ENCODE data around the gene ZP1. TPM values are rescaled to one million over a fixed set of nuclear protein-coding genes. Genes with fewer than 3 reads are reported as not detected.

Gene ZP1
- total RNA-seq, 1 donor from 2014 or later = not detected

- no peak for DNase-seq (ENCODE audit: low read depth, low spot score)
Measured at GRCh38 chr11:60875366-60876167, 8.2 kb downstream of the ZP1 start.

- no peak for DNase-seq (ENCODE audit: low read depth, low spot score)
Measured at GRCh38 chr11:60876168-60876485, 8.8 kb downstream of the ZP1 start.

- no peak for DNase-seq (ENCODE audit: low read depth, low spot score)
Measured at GRCh38 chr11:60878245-60879101, 11.1 kb downstream of the ZP1 start.

GRCh38 chr11:60879104-60879503, 11.8 kb downstream of the ZP1 start:
- DNase-seq (ENCODE audit: low read depth, low spot score) = no peak

GRCh38 chr11:60879971-60880588, 12.7 kb downstream of the ZP1 start:
- no peak for DNase-seq (ENCODE audit: low read depth, low spot score)

- DNase-seq (ENCODE audit: low read depth, low spot score) = no peak
Measured at GRCh38 chr11:60880643-60881282, 13.4 kb downstream of the ZP1 start.

GRCh38 chr11:60887556-60887955, 20.2 kb downstream of the ZP1 start:
- peak; percentile 30 for DNase-seq (ENCODE audit: low read depth, low spot score)

- DNase-seq (ENCODE audit: low read depth, low spot score) = no peak
Measured at GRCh38 chr11:60889869-60890311, 22.5 kb downstream of the ZP1 start.

GRCh38 chr11:60890696-60891095, 23.4 kb downstream of the ZP1 start:
- DNase-seq (ENCODE audit: low read depth, low spot score) = no peak

GRCh38 chr11:60891103-60891741, 23.9 kb downstream of the ZP1 start:
- DNase-seq (ENCODE audit: low read depth, low spot score) = no peak

GRCh38 chr11:60895687-60896086, 28.3 kb downstream of the ZP1 start:
- no peak for DNase-seq (ENCODE audit: low read depth, low spot score)

- no peak for DNase-seq (ENCODE audit: low read depth, low spot score)
Measured at GRCh38 chr11:60897496-60897895, 30.2 kb downstream of the ZP1 start.

- DNase-seq (ENCODE audit: low read depth, low spot score) = no peak
Measured at GRCh38 chr11:60899046-60899936, 31.9 kb downstream of the ZP1 start.

- no peak for DNase-seq (ENCODE audit: low read depth, low spot score)
Measured at GRCh38 chr11:60899977-60900376, 32.6 kb downstream of the ZP1 start.

GRCh38 chr11:60900673-60901404, 33.5 kb downstream of the ZP1 start:
- DNase-seq (ENCODE audit: low read depth, low spot score) = no peak

- no peak for DNase-seq (ENCODE audit: low read depth, low spot score)
Measured at GRCh38 chr11:60902625-60903024, 35.3 kb downstream of the ZP1 start.

- no peak for DNase-seq (ENCODE audit: low read depth, low spot score)
Measured at GRCh38 chr11:60905047-60905446, 37.7 kb downstream of the ZP1 start.

- DNase-seq (ENCODE audit: low read depth, low spot score) = no peak
Measured at GRCh38 chr11:60905551-60906113, 38.3 kb downstream of the ZP1 start.

Measured in pulmonary artery endothelial cell (primary cell).